CD4-positive, alpha-beta T cell (primary cell): ENCODE measurements around the gene MTSS2. TPM values are rescaled to one million over a fixed set of nuclear protein-coding genes. Genes with fewer than 3 reads are reported as not detected.

Experiments
- ATAC-seq: fragments of 200-7000 bp; cut with Tn5 transposase; one replicate; pipeline ENCODE4 v1.10.0; 2022; ENCODE audit warnings: mild to moderate bottlenecking; ENCODE audit not compliant: poor library complexity
- CTCF ChIA-PET: fragments of 350-600 bp; sonication (Branson Sonifier 250); formaldehyde crosslinking; loops from one replicate; lab custom pipeline; 2021; ENCODE audit warnings: antibody characterized with exemption, inconsistent platforms; lab: Charles Lee
- POLR2A ChIA-PET: fragments of 350-600 bp; sonication (Branson Sonifier 250); formaldehyde crosslinking; loops from one replicate; lab custom pipeline; 2021; ENCODE audit warnings: antibody characterized with exemption, inconsistent platforms; lab: Charles Lee
- DNase-seq, 14 experiments: peaks; one replicate each; pipeline ENCODE4 v3.0.0-alpha.2; 2013 to 2020; ENCODE audit warnings: mixed read lengths in 2 of 14
- H3K27ac ChIP-seq, 2 donors: one replicate each; pipeline versions ENCODE4 v1.5.1 to v1.7.0; 2013; ENCODE audit warnings: low read length in 2 of 2, low read depth in 1 of 2, mild to moderate bottlenecking in 1 of 2
- H3K27me3 ChIP-seq, 2 experiments: 1 replicate in 1 of 2; 2 replicates in 1 of 2; pipeline versions ENCODE4 v1.6.1 to v1.7.0; 2013; ENCODE audit warnings: low read length in 2 of 2, control low read depth in 1 of 2, mild to moderate bottlenecking in 1 of 2, moderate library complexity in 1 of 2; ENCODE audit not compliant: insufficient read depth in 2 of 2, control insufficient read depth in 1 of 2
- H3K36me3 ChIP-seq: one replicate; pipeline ENCODE4 v1.6.1; 2013; ENCODE audit warnings: low read length, control low read depth; ENCODE audit not compliant: insufficient read depth
- H3K4me1 ChIP-seq: one replicate; pipeline ENCODE4 v1.6.1; 2013; ENCODE audit warnings: low read length, control low read depth; ENCODE audit not compliant: insufficient read depth
- H3K4me3 ChIP-seq: one replicate; pipeline ENCODE4 v1.5.1; 2013; ENCODE audit warnings: mild to moderate bottlenecking, low read length, moderate library complexity
- H3K9me3 ChIP-seq, 2 experiments: 1 replicate in 1 of 2; 2 replicates in 1 of 2; pipeline versions ENCODE4 v1.6.1 to v1.7.0; 2013; ENCODE audit warnings: low read length in 2 of 2, mild to moderate bottlenecking in 2 of 2, control low read depth in 1 of 2, moderate library complexity in 1 of 2; ENCODE audit not compliant: control insufficient read depth in 1 of 2, insufficient read depth in 1 of 2
- H3K27ac Mint-ChIP-seq: one replicate; pipeline ENCODE4 v1.8.0; 2020; ENCODE audit warnings: mixed read lengths
- H3K27me3 Mint-ChIP-seq: one replicate; pipeline ENCODE4 v1.8.0; 2021; ENCODE audit warnings: mixed read lengths
- H3K36me3 Mint-ChIP-seq: one replicate; pipeline ENCODE4 v1.8.0; 2021; ENCODE audit warnings: low read depth, mixed read lengths
- H3K4me1 Mint-ChIP-seq: one replicate; pipeline ENCODE4 v1.8.0; 2021; ENCODE audit warnings: low read depth, mixed read lengths
- H3K4me3 Mint-ChIP-seq: one replicate; pipeline ENCODE4 v1.8.0; 2020; ENCODE audit warnings: mild to moderate bottlenecking, mixed read lengths
- H3K9me3 Mint-ChIP-seq: one replicate; pipeline ENCODE4 v1.8.0; 2020; ENCODE audit warnings: mixed read lengths
- CTCF ChIP-seq: fragments of 200-600 bp; IDR thresholded peaks from one replicate; pipeline ENCODE4 v1.8.0; 2022; ENCODE audit warnings: antibody characterized with exemption, mild to moderate bottlenecking
- intact Hi-C, 2 experiments: fragments of 100-400 bp; cut with DNase I in 1 of 2; cut with micrococcal nuclease in 1 of 2; formaldehyde crosslinking; loops; one replicate each; pipeline versions ENCODE4 v1.15.1 to v1.9.0; 2023 to 2025; cut with DNase I, micrococcal nuclease
- total RNA-seq, 174 experiments: library from RNA in 2 of 174; stranded (reverse) in 2 of 174; gene quantifications; one replicate each; pipeline ENCODE4 v1.2.3 and lab custom pipeline; 2021 to 2026

Gene MTSS2
- total RNA-seq, 2 experiments from 2014 or later = 15.4 to 16.4 TPM

GRCh38 chr16:70734522-70735095 lies 48.8 kb upstream of the MTSS2 start:
- Mint-ChIP-seq H3K4me3 (no peak overlapping the region), H3K27ac (peak overlapping the region; percentile 98), H3K27me3 (no peaks in the 10 kb centered on the region), H3K36me3 (peaks cover 45% of the 10 kb centered on the region), H3K4me1 (peaks cover 53% of the 10 kb centered on the region), H3K9me3 (no peaks in the 10 kb centered on the region)
- no peak for TF ChIP-seq CTCF
- Histone ChIP-seq H3K27me3 (no peaks in the 10 kb centered on the region), H3K36me3 (peaks cover 24% of the 10 kb centered on the region), H3K9me3 (no peaks in the 10 kb centered on the region), H3K4me1 (peaks cover 37% of the 10 kb centered on the region), H3K4me3 (no peak overlapping the region), H3K27ac (no peak overlapping the region)
- ATAC-seq = no peak
- POLR2A ChIA-PET = interaction anchor here (1.4 to 2.2 kb wide), 2 partner anchors 16 to 36 kb away, joined by 4 to 7 read pairs; no protein-coding TSS in a partner anchor
- no peak for DNase-seq
- intact Hi-C loops = loop anchor here (5.0 kb wide), 2 partner anchors 37 to 38 kb away; no protein-coding TSS in a partner anchor
- CTCF ChIA-PET = no interaction called here

- Mint-ChIP-seq H3K9me3 (no peaks in the 10 kb centered on the region), H3K27me3 (no peaks in the 10 kb centered on the region), H3K4me1 (peaks cover 16% of the 10 kb centered on the region), H3K36me3 (peaks cover 51% of the 10 kb centered on the region), H3K27ac (no peak overlapping the region), H3K4me3 (no peak overlapping the region)
- DNase-seq = no peak
- ChIA-PET CTCF (no interaction called here), POLR2A (no interaction called here)
- no peak for TF ChIP-seq CTCF
- H3K4me3 ChIP-seq = no peak overlapping the region
- H3K4me1 ChIP-seq = peaks cover 7% of the 10 kb centered on the region
- H3K36me3 ChIP-seq = peaks cover 42% of the 10 kb centered on the region
- no peak for ATAC-seq
- no peaks in the 10 kb centered on the region for H3K9me3 ChIP-seq
- no peak overlapping the region for H3K27ac ChIP-seq
- H3K27me3 ChIP-seq = no peaks in the 10 kb centered on the region
- intact Hi-C loops = no loop called here
These were observed 45.1 kb upstream of the MTSS2 start for GRCh38 chr16:70730944-70731343.

GRCh38 chr16:70730031-70730430 lies 44.2 kb upstream of the MTSS2 start:
- Mint-ChIP-seq H3K36me3 (peaks cover 51% of the 10 kb centered on the region), H3K4me3 (no peak overlapping the region), H3K27ac (no peak overlapping the region), H3K9me3 (no peaks in the 10 kb centered on the region), H3K4me1 (peaks cover 7% of the 10 kb centered on the region), H3K27me3 (no peaks in the 10 kb centered on the region)
- no peaks in the 10 kb centered on the region for H3K27me3 ChIP-seq
- ChIA-PET POLR2A (no interaction called here), CTCF (no interaction called here)
- peaks cover 1% of the 10 kb centered on the region for H3K4me1 ChIP-seq
- no peak for TF ChIP-seq CTCF
- no peaks in the 10 kb centered on the region for H3K9me3 ChIP-seq
- intact Hi-C loops = no loop called here
- DNase-seq (no peak), ATAC-seq (no peak)
- no peak overlapping the region for H3K4me3 ChIP-seq
- H3K27ac ChIP-seq = no peak overlapping the region
- H3K36me3 ChIP-seq = peaks cover 40% of the 10 kb centered on the region
